Astrocyte of the cerebellum (primary cell): ENCODE data around the gene COX7A2.

ENCODE experiments used
- DNase-seq: peaks from one replicate; pipeline ENCODE4 v3.0.0-alpha.2; 2011; ENCODE audit warnings: low read depth
- H3K4me3 ChIP-seq: 2 replicates; pipeline ENCODE4 v1.5.1; 2011; ENCODE audit warnings: mild to moderate bottlenecking, low read depth, low read length, moderate library complexity
- CTCF ChIP-seq: IDR thresholded peaks from 2 replicates; pipeline ENCODE4 v1.5.1; 2012; ENCODE audit warnings: low read length, low read depth, moderate library complexity, mild to moderate bottlenecking; ENCODE audit errors: missing control alignments
- in situ Hi-C: cut with HindIII; loops from 2 replicates; pipeline ENCODE4 v1.10.0; 2017; ENCODE audit warnings: low sequenced_read_pairs

COX7A2 gene

GRCh38 chr6:75217193-75217592, 26.4 kb downstream of the COX7A2 start:
- no peak for TF ChIP-seq CTCF
- H3K4me3 ChIP-seq = no peak overlapping the region
- DNase-seq = no peak
- in situ Hi-C loops = loop anchor here (25.0 kb wide), 3 partner anchors 805 to 1255 kb away; no protein-coding TSS in a partner anchor

DNA sequence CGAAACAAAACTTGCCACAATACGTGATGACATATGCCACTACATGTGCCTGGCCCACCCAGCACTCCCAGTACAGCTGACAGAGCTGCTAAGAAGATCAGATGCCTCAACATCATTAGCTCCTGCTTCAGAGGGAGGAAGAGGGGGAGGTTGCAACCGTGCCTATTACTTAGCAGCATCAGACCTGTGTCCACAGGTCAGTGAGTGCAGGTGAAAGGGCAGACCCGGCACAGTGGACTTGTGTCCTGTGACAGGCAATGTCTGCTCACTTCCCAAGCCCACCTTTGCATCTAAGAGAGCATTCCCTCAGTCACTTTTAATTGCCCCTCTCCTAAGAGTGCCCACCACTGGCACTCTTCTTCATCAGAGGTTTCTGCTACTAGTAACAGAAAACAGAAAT, 28.3 kb downstream of the COX7A2 start:
- in situ Hi-C loops = loop anchor here (25.0 kb wide), 3 partner anchors 803 to 1253 kb away; no protein-coding TSS in a partner anchor
- no peak for DNase-seq
- no peak overlapping the region for H3K4me3 ChIP-seq
- TF ChIP-seq CTCF = no peak

DNA sequence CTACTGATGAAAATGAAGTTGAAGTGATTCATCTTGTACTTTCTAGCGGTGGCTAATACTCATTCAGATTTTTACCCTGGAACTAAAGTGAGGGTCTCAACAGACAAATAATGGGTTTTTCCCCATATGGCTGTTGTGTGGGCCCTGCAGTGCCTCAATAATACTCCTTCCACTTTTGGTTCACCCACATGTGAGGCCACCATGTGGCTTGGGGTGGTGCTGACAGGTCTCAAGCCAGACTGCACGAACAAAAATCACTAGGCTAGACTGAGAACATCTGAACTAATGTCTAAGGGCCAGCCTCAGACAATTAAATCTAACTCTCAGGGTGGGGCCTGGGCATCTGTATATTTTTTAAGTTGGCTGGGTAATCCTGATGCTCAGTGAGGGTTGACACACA, 29.9 kb downstream of the COX7A2 start:
- no peak overlapping the region for H3K4me3 ChIP-seq
- in situ Hi-C loops = loop anchor here (5.0 to 25.0 kb wide), 4 partner anchors 801 to 1356 kb away; no protein-coding TSS in a partner anchor
- DNase-seq = no peak
- TF ChIP-seq CTCF = no peak

- H3K4me3 ChIP-seq = no peak overlapping the region
- DNase-seq = no peak
- TF ChIP-seq CTCF = no peak
- in situ Hi-C loops = loop anchor here (5.0 to 25.0 kb wide), 4 partner anchors 801 to 1356 kb away; no protein-coding TSS in a partner anchor
These were observed 30.5 kb downstream of the COX7A2 start for GRCh38 chr6:75213112-75213511.

GRCh38 chr6:75211920-75212590, 31.5 kb downstream of the COX7A2 start:
- TF ChIP-seq CTCF = no peak
- DNase-seq = no peak
- H3K4me3 ChIP-seq = no peak overlapping the region
- in situ Hi-C loops = loop anchor here (5.0 to 25.0 kb wide), 4 partner anchors 800 to 1355 kb away; no protein-coding TSS in a partner anchor

DNA sequence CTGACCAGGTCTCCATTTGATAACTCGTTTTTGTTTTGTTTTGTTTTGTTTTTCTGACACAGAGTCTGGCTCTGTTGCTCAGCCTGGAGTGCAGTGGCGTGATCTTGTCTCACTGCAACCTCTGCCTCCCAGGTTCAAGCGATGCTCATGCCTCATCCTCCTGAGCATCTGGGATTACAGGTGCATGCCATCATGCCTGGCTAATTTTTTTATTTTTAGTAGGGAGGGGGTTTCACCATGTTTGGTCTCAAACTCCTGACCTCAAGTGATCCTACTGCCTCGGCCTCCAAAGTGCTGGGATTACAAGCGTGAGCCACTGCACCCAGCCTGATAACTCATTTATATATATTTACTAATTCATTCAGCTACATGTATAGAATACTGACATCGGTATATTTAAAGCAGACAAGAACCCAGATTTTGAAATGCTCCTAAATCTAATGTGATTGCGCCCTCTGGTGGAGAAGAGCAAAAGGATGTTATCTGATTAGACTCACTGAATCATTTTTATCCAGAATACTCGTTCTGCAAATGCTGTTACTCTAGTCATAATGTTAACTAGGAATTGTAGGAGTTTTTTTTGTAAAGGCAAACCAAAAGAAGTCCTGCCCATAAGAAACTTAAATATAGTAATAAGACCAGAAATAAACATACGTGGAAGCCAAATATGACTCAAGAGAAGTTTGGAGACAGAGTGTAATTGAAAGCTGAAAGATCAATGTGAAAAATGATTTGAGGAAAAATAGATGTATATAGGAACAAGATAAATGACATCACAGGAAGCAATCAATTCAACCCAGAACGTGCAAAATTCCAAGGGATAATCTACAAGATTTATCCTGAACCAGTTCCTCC, 32.5 kb downstream of the COX7A2 start:
- H3K4me3 ChIP-seq = no peak overlapping the region
- no peak for DNase-seq
- in situ Hi-C loops = loop anchor here (5.0 to 25.0 kb wide), 4 partner anchors 799 to 1354 kb away; no protein-coding TSS in a partner anchor
- TF ChIP-seq CTCF = peak; percentile 59
